GM18502 (cell line): ENCODE data around the gene ZNF26.
"Not testable (repeated sequence)": the region's sequence is repeated elsewhere in the genome, so short reads cannot be mapped to it uniquely, and the experiment has no call there.

Experiments
- ATAC-seq: cut with Tn5 transposase; IDR thresholded peaks from one replicate; pipeline ENCODE4 v1.9.1; 2021; ENCODE audit warnings: mild to moderate bottlenecking; ENCODE audit not compliant: unreplicated experiment, poor library complexity

ZNF26 gene

GRCh38 chr12:132954471-132955048 is 31.6 kb upstream of the ZNF26 start:
- ATAC-seq = no peak

- peak; percentile 27 for ATAC-seq
Measured at GRCh38 chr12:132955094-132956010, 30.8 kb upstream of the ZNF26 start.

GRCh38 chr12:132956011-132956788 is 30.0 kb upstream of the ZNF26 start, which contains the start of gene ZNF605:
ZNF605 (minus strand) TSS chr12:132956306; CDS start chr12:132945635, 10,671 bp downstream.
- ATAC-seq = peak; percentile 97

- not testable (repeated sequence) for ATAC-seq
Measured at GRCh38 chr12:132961790-132962189, 24.4 kb upstream of the ZNF26 start.

GRCh38 chr12:132963947-132964346 is 22.2 kb upstream of the ZNF26 start:
- ATAC-seq = not testable (repeated sequence)

- no peak for ATAC-seq
Measured at GRCh38 chr12:132965796-132966195, 20.4 kb upstream of the ZNF26 start.

- no peak for ATAC-seq
Measured at GRCh38 chr12:132966676-132967415, 19.3 kb upstream of the ZNF26 start.

- ATAC-seq = no peak
Measured at GRCh38 chr12:132967736-132968135, 18.4 kb upstream of the ZNF26 start.

- ATAC-seq = no peak
Measured at GRCh38 chr12:132972374-132972773, 13.8 kb upstream of the ZNF26 start.

- not testable (repeated sequence) for ATAC-seq
Measured at GRCh38 chr12:132976870-132977269, 9.3 kb upstream of the ZNF26 start.

GRCh38 chr12:132986885-132987225 is 688 bp downstream of the ZNF26 start:
- ATAC-seq = no peak

- no peak for ATAC-seq
Measured at GRCh38 chr12:132998741-132999140, 12.6 kb downstream of the ZNF26 start.

GRCh38 chr12:133010657-133011297 is 24.6 kb downstream of the ZNF26 start:
- no peak for ATAC-seq

- no peak for ATAC-seq
Measured at GRCh38 chr12:133023566-133023965, 37.4 kb downstream of the ZNF26 start.

GRCh38 chr12:133026996-133027395 is 40.8 kb downstream of the ZNF26 start:
- no peak for ATAC-seq

- peak; percentile 97 for ATAC-seq
Measured at GRCh38 chr12:133037207-133038005, 51.2 kb downstream of the ZNF26 start, which contains the start of gene ZNF84. ZNF84 (plus strand) TSS chr12:133037509; CDS start chr12:133041468, 3,959 bp downstream.

- no peak for ATAC-seq
Measured at GRCh38 chr12:133038118-133038709, 52.0 kb downstream of the ZNF26 start.

GRCh38 chr12:133046698-133047097 is 60.5 kb downstream of the ZNF26 start:
- no peak for ATAC-seq
